ENCODE data around the gene HEATR5B. TPM values are rescaled to one million over a fixed set of nuclear protein-coding genes. Genes with fewer than 3 reads are reported as not detected.

HEATR5B gene
- total RNA-seq, 4 donors from 2014 or later, result 27.7 to 50.4 (median 35.5) TPM

- ATAC-seq (ENCODE audit: low FRiP score) (no peak), DNase-seq (ENCODE audit: low spot score) (no peak)
- no peak for TF ChIP-seq CTCF (IDR thresholded peaks at IDR 0.05)
Measured at GRCh38 chr2:36964496-36965058, 119.6 kb downstream of the HEATR5B start.

GRCh38 chr2:36963734-36964133, 120.4 kb downstream of the HEATR5B start:
- no peak for TF ChIP-seq CTCF (IDR thresholded peaks at IDR 0.05)
- no peak for ATAC-seq (ENCODE audit: low FRiP score)

GRCh38 chr2:36963106-36963505, 121.1 kb downstream of the HEATR5B start:
- no peak for TF ChIP-seq CTCF (IDR thresholded peaks at IDR 0.05)
- no peak for ATAC-seq (ENCODE audit: low FRiP score)
- DNase-seq (ENCODE audit: low spot score), result no peak

More at GRCh38 chr2:36963734-36964133, 120.4 kb downstream of the HEATR5B start:
- DNase-seq (ENCODE audit: low spot score), result no peak

GRCh38 chr2:36960773-36961172, 123.4 kb downstream of the HEATR5B start:
- no peak for TF ChIP-seq CTCF (IDR thresholded peaks at IDR 0.05)
- ATAC-seq (ENCODE audit: low FRiP score) (no peak), DNase-seq (ENCODE audit: low spot score) (no peak)

- no peak for TF ChIP-seq CTCF (IDR thresholded peaks at IDR 0.05)
- no peak for ATAC-seq (ENCODE audit: low FRiP score)
- no peak for DNase-seq (ENCODE audit: low spot score)
Measured at GRCh38 chr2:36960005-36960675, 124.0 kb downstream of the HEATR5B start.

GRCh38 chr2:36954977-36955607, 129.1 kb downstream of the HEATR5B start:
- ATAC-seq (ENCODE audit: low FRiP score), result no peak

More at GRCh38 chr2:36954977-36955607, 129.1 kb downstream of the HEATR5B start:
- no peak for DNase-seq (ENCODE audit: low spot score)
- no peak for TF ChIP-seq CTCF (IDR thresholded peaks at IDR 0.05)

Measured in omental fat pad (tissue), 4 donors.